SK-N-MC (cell line): ENCODE results near the gene FOXC2.

Experiments used
- DNase-seq: peaks from one replicate; pipeline ENCODE4 v3.0.0-alpha.2; 2011; ENCODE audit warnings: low read depth, low spot score
- H3K27ac ChIP-seq: fragments of 200-600 bp; sonication (generic); 2 replicates; pipeline ENCODE4 v1.5.1; 2016; ENCODE audit warnings: mixed run types
- H3K36me3 ChIP-seq: fragments of 200-600 bp; sonication (generic); 2 replicates; pipeline ENCODE4 v1.6.1; 2017; ENCODE audit warnings: antibody characterized with exemption, low read length, mixed read lengths; ENCODE audit not compliant: insufficient read depth
- H3K4me3 ChIP-seq: fragments of 200-600 bp; sonication (generic); 2 replicates; pipeline ENCODE4 v1.5.1; 2016
- H3K9ac ChIP-seq: fragments of 200-600 bp; sonication (generic); 2 replicates; pipeline ENCODE4 v1.8.0; 2017; ENCODE audit warnings: mixed run types, mixed read lengths; ENCODE audit not compliant: insufficient read length
- H3K9me3 ChIP-seq: fragments of 200-600 bp; sonication (generic); 2 replicates; pipeline ENCODE4 v1.6.1; 2017; ENCODE audit warnings: low read depth, mild to moderate bottlenecking, antibody characterized with exemption, low read length, moderate library complexity, mixed read lengths
- EZH2 ChIP-seq: fragments of 200-600 bp; sonication (generic); IDR thresholded peaks from one replicate; pipeline ENCODE4 v1.6.1; 2017; ENCODE audit warnings: antibody characterized with exemption
- FOXP2 ChIP-seq: optimal IDR thresholded peaks from 2 replicates; pipeline ENCODE3; 2011; ENCODE audit warnings: mild to moderate bottlenecking, moderate library complexity; ENCODE audit not compliant: insufficient read depth; ENCODE audit errors: extremely low read length, control extremely low read depth
- POLR2AphosphoS5 ChIP-seq: IDR thresholded peaks from 2 replicates; pipeline ENCODE4 v1.6.1; 2012; ENCODE audit warnings: mild to moderate bottlenecking, low read depth, low read length, borderline replicate concordance

The FOXC2 gene

GRCh38 chr16:86566966-86567700 lies 504 bp downstream of the FOXC2 start:
- Histone ChIP-seq H3K9ac (no peak overlapping the region), H3K9me3 (no peaks in the 10 kb centered on the region), H3K27ac (no peak overlapping the region), H3K36me3 (no peaks in the 10 kb centered on the region), H3K4me3 (no peak overlapping the region)
- DNase-seq: no peak
- no peak for TF ChIP-seq EZH2
- TF ChIP-seq FOXP2: no peak
- no peak for TF ChIP-seq POLR2AphosphoS5

GRCh38 chr16:86567701-86568581 lies 1.3 kb downstream of the FOXC2 start:
- Histone ChIP-seq H3K9me3 (no peaks in the 10 kb centered on the region), H3K4me3 (no peak overlapping the region), H3K9ac (no peak overlapping the region), H3K27ac (no peak overlapping the region), H3K36me3 (no peaks in the 10 kb centered on the region)
- TF ChIP-seq POLR2AphosphoS5 (no peak), FOXP2 (no peak), EZH2 (no peak)
- DNase-seq: no peak

- TF ChIP-seq EZH2 (no peak), FOXP2 (no peak), POLR2AphosphoS5 (no peak)
- DNase-seq: no peak
- no peak overlapping the region for H3K9ac ChIP-seq
- no peaks in the 10 kb centered on the region for H3K9me3 ChIP-seq
- no peak overlapping the region for H3K27ac ChIP-seq
- H3K4me3 ChIP-seq: no peak overlapping the region
- H3K36me3 ChIP-seq: no peaks in the 10 kb centered on the region
Observed at GRCh38 chr16:86568677-86569623, 2.3 kb downstream of the FOXC2 start.

GRCh38 chr16:86569701-86570447 lies 3.2 kb downstream of the FOXC2 start:
- Histone ChIP-seq H3K9ac (no peak overlapping the region), H3K27ac (no peak overlapping the region), H3K4me3 (no peak overlapping the region), H3K9me3 (no peaks in the 10 kb centered on the region), H3K36me3 (no peaks in the 10 kb centered on the region)
- no peak for TF ChIP-seq POLR2AphosphoS5
- TF ChIP-seq EZH2: no peak
- TF ChIP-seq FOXP2: no peak
- no peak for DNase-seq

GRCh38 chr16:86570558-86571529 lies 4.2 kb downstream of the FOXC2 start:
- H3K9me3 ChIP-seq: no peaks in the 10 kb centered on the region
- H3K36me3 ChIP-seq: no peaks in the 10 kb centered on the region
- no peak for TF ChIP-seq EZH2
- no peak for TF ChIP-seq POLR2AphosphoS5
- TF ChIP-seq FOXP2: no peak
- no peak for DNase-seq
- no peak overlapping the region for H3K27ac ChIP-seq
- no peak overlapping the region for H3K9ac ChIP-seq
- no peak overlapping the region for H3K4me3 ChIP-seq

GRCh38 chr16:86571530-86571915 lies 4.9 kb downstream of the FOXC2 start:
- Histone ChIP-seq H3K9me3 (no peaks in the 10 kb centered on the region), H3K36me3 (no peaks in the 10 kb centered on the region), H3K4me3 (no peak overlapping the region), H3K27ac (no peak overlapping the region), H3K9ac (no peak overlapping the region)
- no peak for DNase-seq
- no peak for TF ChIP-seq FOXP2
